Prostate gland (tissue), 2 donors: Measurements from ENCODE around the gene NXPH1.

Source experiments
- CTCF ChIP-seq, 4 experiments: fragments of 200-600 bp in 2 of 4; fragments of 450-650 bp in 2 of 4; sonication (generic) in 2 of 4; IDR thresholded peaks; 1 replicate in 3 of 4; 2 replicates in 1 of 4; pipeline ENCODE4 v1.5.1; 2016 to 2019; ENCODE audit warnings: antibody characterized with exemption in 4 of 4, mild to moderate bottlenecking in 2 of 4, moderate library complexity in 2 of 4
- POLR2A ChIP-seq: fragments of 450-650 bp; IDR thresholded peaks from one replicate; pipeline ENCODE4 v1.6.1; 2016; ENCODE audit warnings: antibody characterized with exemption, mild to moderate bottlenecking
- POLR2AphosphoS5 ChIP-seq: sonication (generic); formaldehyde crosslinking; IDR thresholded peaks from one replicate; pipeline ENCODE4 v1.6.1; 2017; ENCODE audit warnings: antibody characterized with exemption

- TF ChIP-seq CTCF (IDR thresholded peaks at IDR 0.05): no peak
- TF ChIP-seq POLR2A: no peak
- TF ChIP-seq POLR2AphosphoS5: no peak
Observed at GRCh38 chr7:8435590-8436545, 2.5 kb downstream of the NXPH1 start.
